Mesendoderm (in vitro differentiated cells): ENCODE measurements around the gene TEX29.
A peak's percentile ranks its signal among the peaks of the same experiment; 100 is the strongest.

ENCODE experiments used
- DNase-seq: peaks from one replicate; pipeline ENCODE4 v3.0.0; 2013
- H2AK5ac ChIP-seq: 2 replicates; pipeline ENCODE4 v1.6.1; 2013; ENCODE audit warnings: low read length, inconsistent platforms
- H2BK120ac ChIP-seq: 2 replicates; pipeline ENCODE4 v1.6.1; 2013; ENCODE audit warnings: low read depth, mild to moderate bottlenecking, low read length, moderate library complexity, mixed read lengths
- H2BK15ac ChIP-seq: replicated peaks from 2 replicates; pipeline ENCODE4 v1.6.1; 2013; ENCODE audit warnings: low read depth, mild to moderate bottlenecking, moderate library complexity
- H2BK5ac ChIP-seq: 2 replicates; pipeline ENCODE4 v1.6.1; 2013; ENCODE audit warnings: low read length, inconsistent platforms
- H3K18ac ChIP-seq: 2 replicates; pipeline ENCODE4 v1.6.1; 2013; ENCODE audit warnings: mild to moderate bottlenecking, low read length, mixed read lengths
- H3K23ac ChIP-seq: one replicate; pipeline ENCODE4 v1.6.1; 2013; ENCODE audit warnings: low read length
- H3K27ac ChIP-seq: 2 replicates; pipeline ENCODE4 v1.5.1; 2013; ENCODE audit warnings: low read depth, mild to moderate bottlenecking, inconsistent platforms, low read length, moderate library complexity
- H3K27me3 ChIP-seq: 2 replicates; pipeline ENCODE4 v1.6.1; 2013; ENCODE audit warnings: low read length, control low read depth, mild to moderate bottlenecking, inconsistent platforms; ENCODE audit not compliant: insufficient read depth, poor library complexity
- H3K36me3 ChIP-seq: 2 replicates; pipeline ENCODE4 v1.6.1; 2013; ENCODE audit warnings: low read length, inconsistent platforms; ENCODE audit not compliant: control insufficient read depth, insufficient read depth
- H3K4ac ChIP-seq: one replicate; pipeline ENCODE4 v1.6.1; 2013; ENCODE audit warnings: low read depth, mild to moderate bottlenecking, low read length, moderate library complexity
- H3K4me1 ChIP-seq: 2 replicates; pipeline ENCODE4 v1.6.1; 2013; ENCODE audit warnings: low read depth, low read length, inconsistent platforms; ENCODE audit not compliant: control insufficient read depth
- H3K4me2 ChIP-seq: 2 replicates; pipeline ENCODE4 v1.6.1; 2013; ENCODE audit warnings: low read length
- H3K4me3 ChIP-seq: 2 replicates; pipeline ENCODE4 v1.5.1; 2013; ENCODE audit warnings: mild to moderate bottlenecking, low read length
- H3K56ac ChIP-seq: one replicate; pipeline ENCODE4 v1.6.1; 2013; ENCODE audit warnings: low read length
- H3K79me1 ChIP-seq: 2 replicates; pipeline ENCODE4 v1.6.1; 2013; ENCODE audit warnings: low read length, inconsistent platforms
- H3K79me2 ChIP-seq: 2 replicates; pipeline ENCODE4 v1.6.1; 2013; ENCODE audit warnings: mild to moderate bottlenecking, low read length; ENCODE audit not compliant: control insufficient read depth, insufficient read depth
- H3K9ac ChIP-seq: 2 replicates; pipeline ENCODE4 v1.6.1; 2013; ENCODE audit warnings: low read length, inconsistent platforms
- H4K5ac ChIP-seq: one replicate; pipeline ENCODE4 v1.6.1; 2013; ENCODE audit warnings: low read length
- H4K8ac ChIP-seq: one replicate; pipeline ENCODE4 v1.6.1; 2013; ENCODE audit warnings: low read depth, mild to moderate bottlenecking, control low read depth, low read length, moderate library complexity
- WGBS: extraction: QIAGEN DNeasy Blood & Tissue Kit; methylation state at CpG from one replicate; pipeline ENCODE4 v1.1.7; 2013; ENCODE audit warnings: low lambda C conversion rate, missing lambda C conversion rate; ENCODE audit not compliant: insufficient coverage; ENCODE audit errors: extremely low coverage; 5-methylcytosine and 5-hydroxymethylcytosine counted together

TEX29 gene

DNA sequence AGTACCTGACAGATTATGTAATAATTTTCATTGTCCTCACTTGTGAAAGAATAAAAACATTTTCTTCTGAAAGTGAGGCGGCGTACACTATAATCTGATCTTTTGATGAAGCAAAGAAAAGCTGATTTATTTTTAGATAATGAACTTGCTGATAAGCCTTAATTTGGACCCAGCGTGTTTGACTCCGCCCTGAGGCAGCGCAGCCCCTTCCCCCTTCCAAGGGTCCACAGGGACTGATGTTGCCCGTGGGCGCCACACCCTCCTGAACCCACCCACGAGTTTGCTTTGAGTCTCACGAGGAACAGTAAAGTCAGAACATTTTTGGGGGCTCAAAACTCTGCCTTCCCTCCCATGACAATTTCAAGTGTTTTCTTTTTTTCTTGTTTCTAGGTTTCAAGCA is 40.0 kb downstream of the TEX29 start:
- Histone ChIP-seq H3K56ac (no peak overlapping the region), H4K5ac (no peak overlapping the region), H2BK120ac (no peak overlapping the region), H3K4me1 (no peaks in the 10 kb centered on the region), H4K8ac (no peak overlapping the region), H3K4me3 (no peak overlapping the region), H3K27ac (no peak overlapping the region), H3K18ac (no peak overlapping the region), H3K4me2 (no peak overlapping the region), H3K23ac (no peak overlapping the region), H3K79me1 (no peaks in the 10 kb centered on the region), H3K4ac (no peak overlapping the region), H2BK5ac (no peak overlapping the region), H2AK5ac (no peak overlapping the region), H2BK15ac (no peak overlapping the region), H3K79me2 (no peaks in the 10 kb centered on the region), H3K27me3 (no peaks in the 10 kb centered on the region), H3K9ac (no peak overlapping the region), H3K36me3 (no peaks in the 10 kb centered on the region)
- no peak for DNase-seq
- WGBS = no CpG with 5 or more reads among the region's 9 CpGs

DNA sequence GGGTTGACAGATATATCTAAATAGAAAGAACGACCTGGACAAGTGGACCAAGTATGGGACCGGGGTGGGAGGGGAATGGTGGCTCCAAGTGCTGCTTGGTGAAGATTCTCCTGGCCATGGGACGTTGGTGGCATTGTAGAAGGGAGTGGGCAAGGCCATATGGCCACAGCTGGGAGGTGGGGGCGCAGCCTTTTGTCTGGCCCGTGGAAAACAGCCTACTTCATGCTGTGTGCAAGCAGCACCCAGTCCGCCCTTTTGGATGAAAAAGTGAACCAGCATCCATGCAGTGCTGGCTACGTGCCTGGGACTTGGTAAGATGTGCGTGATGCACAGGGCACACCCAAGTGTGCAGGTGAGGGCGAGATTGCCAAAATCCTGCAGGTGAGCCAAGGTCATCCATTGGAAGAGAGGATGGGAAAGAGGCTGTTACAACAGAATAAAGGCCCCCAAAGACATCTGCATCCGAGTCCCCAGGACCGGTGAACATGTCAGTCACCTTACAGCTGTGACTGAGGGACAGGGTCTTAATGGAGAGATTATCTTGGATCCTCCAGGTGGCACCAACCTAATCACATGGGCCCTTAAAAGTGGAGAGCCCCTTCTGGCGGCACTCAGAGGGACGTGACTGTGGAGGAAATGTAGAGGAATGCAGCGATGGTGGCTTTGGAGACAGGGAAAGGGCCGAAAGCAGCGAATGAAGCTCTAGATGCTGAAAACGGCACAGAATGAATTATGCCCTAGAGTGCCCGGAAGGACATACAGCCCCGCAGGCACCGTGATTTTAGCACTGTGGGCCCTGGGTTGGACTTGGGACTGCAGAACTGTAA is 40.8 kb downstream of the TEX29 start:
- Histone ChIP-seq H2AK5ac (no peak overlapping the region), H3K36me3 (no peaks in the 10 kb centered on the region), H2BK5ac (no peak overlapping the region), H3K4ac (no peak overlapping the region), H2BK15ac (no peak overlapping the region), H3K4me2 (no peak overlapping the region), H3K56ac (no peak overlapping the region), H4K8ac (no peak overlapping the region), H2BK120ac (no peak overlapping the region), H3K9ac (no peak overlapping the region), H3K23ac (no peak overlapping the region), H3K4me3 (no peak overlapping the region), H3K27ac (no peak overlapping the region), H3K4me1 (no peaks in the 10 kb centered on the region), H3K79me1 (no peaks in the 10 kb centered on the region), H3K79me2 (no peaks in the 10 kb centered on the region), H3K18ac (no peak overlapping the region), H4K5ac (no peak overlapping the region), H3K27me3 (no peaks in the 10 kb centered on the region)
- WGBS = no CpG with 5 or more reads among the region's 20 CpGs
- DNase-seq = peak; percentile 6

DNA sequence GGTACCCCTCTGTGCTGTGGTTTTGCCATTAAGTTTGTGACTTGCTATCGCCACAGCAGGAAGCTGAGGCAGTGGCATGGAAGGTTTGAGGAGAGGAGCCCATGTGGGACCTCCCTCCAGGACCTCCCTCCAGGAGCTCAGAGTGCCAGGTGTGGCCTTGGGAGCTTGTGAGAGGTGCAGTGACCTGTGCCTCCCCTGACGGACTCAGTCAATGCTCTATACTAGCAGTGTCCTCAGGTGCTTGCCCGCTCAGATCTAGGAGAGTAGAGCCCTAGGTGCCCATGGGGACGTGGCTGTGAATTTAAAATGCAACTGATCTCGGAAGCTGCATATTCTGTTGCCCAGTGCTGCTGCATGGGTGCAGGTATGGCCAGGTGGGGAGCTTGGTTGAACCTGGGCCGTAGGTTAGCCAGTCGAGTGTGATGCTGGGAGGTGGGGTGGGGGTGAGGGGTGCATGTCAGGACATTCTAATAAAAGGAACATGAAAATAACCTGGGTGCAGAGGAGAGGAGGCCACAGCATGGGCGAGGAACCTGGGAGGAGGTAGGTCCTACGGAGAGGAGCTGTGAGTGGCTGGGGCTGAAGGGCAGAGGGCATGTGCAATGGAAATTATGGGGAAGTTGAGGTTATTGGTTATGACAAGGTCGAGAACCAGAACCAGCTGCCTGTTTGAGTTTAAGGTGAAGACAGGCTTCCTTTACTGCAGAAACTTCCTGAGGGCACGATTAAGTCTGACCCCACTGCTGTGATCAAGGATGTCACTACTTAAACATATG is 41.6 kb downstream of the TEX29 start:
- Histone ChIP-seq H3K4me2 (no peak overlapping the region), H3K79me2 (no peaks in the 10 kb centered on the region), H4K5ac (no peak overlapping the region), H2AK5ac (no peak overlapping the region), H3K23ac (no peak overlapping the region), H3K79me1 (no peaks in the 10 kb centered on the region), H3K27me3 (no peaks in the 10 kb centered on the region), H3K36me3 (no peaks in the 10 kb centered on the region), H2BK15ac (no peak overlapping the region), H3K4ac (no peak overlapping the region), H2BK5ac (no peak overlapping the region), H3K56ac (no peak overlapping the region), H3K18ac (no peak overlapping the region), H3K4me1 (no peaks in the 10 kb centered on the region), H3K4me3 (no peak overlapping the region), H2BK120ac (no peak overlapping the region), H3K27ac (no peak overlapping the region), H3K9ac (no peak overlapping the region), H4K8ac (no peak overlapping the region)
- no CpG with 5 or more reads among the region's 11 CpGs for WGBS
- DNase-seq = no peak

DNA sequence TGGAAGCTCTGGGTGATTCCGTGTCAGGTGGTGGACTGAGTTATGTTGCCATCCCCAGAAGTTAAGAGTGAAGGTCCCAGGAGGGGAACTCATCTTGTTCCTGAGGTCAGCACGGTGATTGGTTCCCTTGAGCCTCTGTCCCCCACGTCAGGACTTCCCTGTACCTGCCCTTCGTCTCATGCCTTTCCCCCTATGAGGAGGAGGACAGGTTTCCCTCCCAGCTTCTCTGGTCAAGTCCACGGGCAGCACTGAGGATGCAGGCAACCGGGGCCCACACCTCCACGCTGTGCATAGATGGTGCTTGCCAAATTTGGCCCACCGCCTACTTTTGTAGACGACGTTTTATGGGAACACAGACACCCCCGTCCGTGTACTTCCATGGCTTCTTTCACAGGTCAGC is 42.7 kb downstream of the TEX29 start:
- WGBS = no CpG with 5 or more reads among the region's 12 CpGs
- no peak for DNase-seq

DNA sequence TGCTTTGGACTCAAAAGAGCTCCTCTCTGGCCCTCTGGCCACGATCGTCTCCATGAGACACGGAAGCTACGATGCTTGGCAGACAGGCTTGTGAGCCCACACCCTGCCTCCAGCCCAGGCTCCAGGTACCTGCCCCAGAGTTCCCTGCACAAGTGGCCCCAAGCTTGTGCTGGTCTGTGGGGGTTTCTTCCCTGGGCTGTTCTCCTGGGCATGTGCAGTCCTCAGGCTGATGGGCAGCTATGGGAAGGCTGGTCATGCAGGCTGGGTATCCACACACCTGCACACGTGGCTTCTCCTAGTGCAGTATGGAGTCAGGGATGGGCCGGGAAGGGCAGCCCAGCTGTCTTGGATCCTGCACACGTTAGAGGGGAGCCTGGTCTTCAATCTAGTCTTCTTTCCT is 43.1 kb downstream of the TEX29 start:
- H3K27ac ChIP-seq = no peak overlapping the region
- no peak for DNase-seq
- H4K8ac ChIP-seq = no peak overlapping the region
- H3K4ac ChIP-seq = no peak overlapping the region
- no peaks in the 10 kb centered on the region for H3K27me3 ChIP-seq
- H3K4me3 ChIP-seq = no peak overlapping the region
- H2BK120ac ChIP-seq = no peak overlapping the region
- H3K9ac ChIP-seq = no peak overlapping the region
- no peak overlapping the region for H3K4me2 ChIP-seq
- no CpG with 5 or more reads among the region's 7 CpGs for WGBS
- no peak overlapping the region for H3K23ac ChIP-seq
- H2AK5ac ChIP-seq = no peak overlapping the region
- no peak overlapping the region for H3K18ac ChIP-seq
- H3K56ac ChIP-seq = no peak overlapping the region
- no peaks in the 10 kb centered on the region for H3K36me3 ChIP-seq
- H4K5ac ChIP-seq = no peak overlapping the region
- H3K79me2 ChIP-seq = no peaks in the 10 kb centered on the region
- H2BK5ac ChIP-seq = no peak overlapping the region
- no peaks in the 10 kb centered on the region for H3K79me1 ChIP-seq
- H3K4me1 ChIP-seq = no peaks in the 10 kb centered on the region
- no peak overlapping the region for H2BK15ac ChIP-seq

More for the DNA sequence above, 42.7 kb downstream of the TEX29 start:
- H3K4ac ChIP-seq = no peak overlapping the region
- H3K27ac ChIP-seq = no peak overlapping the region
- H3K56ac ChIP-seq = no peak overlapping the region
- H2BK5ac ChIP-seq = no peak overlapping the region
- no peak overlapping the region for H2AK5ac ChIP-seq
- no peak overlapping the region for H3K23ac ChIP-seq
- H4K5ac ChIP-seq = no peak overlapping the region
- H3K4me3 ChIP-seq = no peak overlapping the region
- H3K18ac ChIP-seq = no peak overlapping the region
- no peaks in the 10 kb centered on the region for H3K79me2 ChIP-seq
- no peak overlapping the region for H2BK120ac ChIP-seq
- H3K4me1 ChIP-seq = no peaks in the 10 kb centered on the region
- no peaks in the 10 kb centered on the region for H3K27me3 ChIP-seq
- H2BK15ac ChIP-seq = no peak overlapping the region
- H4K8ac ChIP-seq = no peak overlapping the region
- H3K9ac ChIP-seq = no peak overlapping the region
- H3K36me3 ChIP-seq = no peaks in the 10 kb centered on the region
- no peaks in the 10 kb centered on the region for H3K79me1 ChIP-seq
- no peak overlapping the region for H3K4me2 ChIP-seq
